Left ventricle myocardium inferior (tissue), 1 donor: ENCODE results near the gene B3GNT9. TPM values are rescaled to one million over a fixed set of nuclear protein-coding genes. Genes with fewer than 3 reads are reported as not detected.

Experiments
- DNase-seq: peaks from one replicate; pipeline ENCODE4 v3.0.0-alpha.2; 2020
- H3K27ac ChIP-seq: fragments of 200-600 bp; replicated peaks from 2 replicates; pipeline ENCODE4 v1.8.0; 2021
- H3K27me3 ChIP-seq: fragments of 200-600 bp; 2 replicates; pipeline ENCODE4 v1.8.0; 2021; ENCODE audit warnings: low read depth
- H3K36me3 ChIP-seq: fragments of 200-600 bp; 2 replicates; pipeline ENCODE4 v1.8.0; 2021
- H3K4me1 ChIP-seq: fragments of 200-600 bp; 2 replicates; pipeline ENCODE4 v1.8.0; 2021
- H3K4me3 ChIP-seq: fragments of 200-600 bp; 2 replicates; pipeline ENCODE4 v1.8.0; 2021; ENCODE audit warnings: mild to moderate bottlenecking, moderate library complexity
- H3K9me3 ChIP-seq: fragments of 200-600 bp; replicated peaks from 2 replicates; pipeline ENCODE4 v1.8.0; 2021
- CTCF ChIP-seq: fragments of 200-600 bp; IDR thresholded peaks from 2 replicates; pipeline ENCODE4 v1.8.0; 2021; ENCODE audit warnings: antibody characterized with exemption, mild to moderate bottlenecking, borderline replicate concordance
- intact Hi-C: fragments of 100-400 bp; cut with micrococcal nuclease; formaldehyde crosslinking; loops from one replicate; pipeline ENCODE4 v1.11.0; 2022
- total RNA-seq: library from RNA; stranded (reverse); fragmentation: NEBNext Ultra II Directional; extraction: Animal tissue kit (Norgen Biotek cat#: 25700); gene quantifications from one replicate; pipeline ENCODE4 v1.2.1, GENCODE V29; 2021
- donor health status: DM: no; HTN: yes; CAD: no; lungs with severe emphysema.

Gene B3GNT9
- total RNA-seq, 1 donor from 2014 or later: 9.8 TPM

DNA sequence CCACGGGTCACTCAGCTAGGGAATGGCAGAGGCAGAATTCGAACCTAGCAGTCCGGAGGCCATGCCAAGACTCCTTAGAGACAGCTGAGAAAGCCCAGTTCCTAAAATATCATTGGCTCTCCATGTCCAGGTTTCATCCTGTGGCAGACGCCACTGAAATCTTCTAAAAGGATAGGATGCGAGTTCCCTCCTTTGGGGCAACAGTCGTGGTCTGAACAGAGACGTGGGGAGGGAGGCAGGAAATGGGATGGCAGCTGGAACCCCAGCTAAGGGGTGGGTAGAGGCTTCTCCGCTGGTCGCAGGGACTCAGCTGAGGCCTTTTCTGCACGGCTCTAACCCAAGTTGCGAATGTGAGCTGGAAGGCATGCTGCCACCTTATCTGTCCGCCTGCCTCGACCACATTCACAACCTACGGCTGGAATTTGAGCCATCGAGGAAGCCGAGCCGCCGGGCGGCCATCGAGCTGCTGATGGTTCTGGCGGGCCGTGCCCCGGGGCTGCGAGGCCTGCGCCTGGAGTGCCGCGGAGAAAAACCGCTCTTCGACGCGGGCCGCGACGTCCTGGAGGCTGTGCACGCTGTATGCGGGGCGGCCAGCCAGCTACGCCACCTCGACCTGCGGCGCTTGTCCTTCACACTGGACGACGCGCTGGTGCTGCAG is 11.8 kb upstream of the B3GNT9 start:
- H3K4me3 ChIP-seq: peak overlapping the region; percentile 70

DNA sequence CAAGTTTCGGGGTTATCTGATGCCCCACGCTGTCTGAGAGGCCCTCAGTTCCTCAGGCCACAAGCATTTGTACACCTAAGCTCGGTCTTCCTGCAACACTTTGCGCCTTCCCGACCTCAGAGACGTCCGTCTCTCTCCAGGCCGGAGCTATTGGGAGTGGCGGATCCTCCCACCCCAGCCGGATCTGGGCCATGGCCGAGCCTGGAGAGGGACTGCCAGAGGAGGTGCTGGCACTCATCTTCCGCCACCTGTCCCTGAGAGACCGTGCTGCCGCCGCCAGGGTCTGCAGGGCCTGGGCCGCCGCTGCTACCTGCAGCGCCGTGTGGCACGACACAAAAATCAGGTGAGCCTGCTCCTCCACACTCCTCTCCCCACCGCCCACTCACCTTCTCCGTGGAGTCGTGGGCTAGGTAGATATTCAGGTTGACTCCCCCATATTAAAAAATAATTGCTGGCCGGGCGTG is 10.8 kb upstream of the B3GNT9 start:
- Histone ChIP-seq H3K4me3 (peak overlapping the region; percentile 98), H3K27me3 (peaks cover 45% of the 10 kb centered on the region), H3K4me1 (peaks cover 72% of the 10 kb centered on the region), H3K27ac (peak overlapping the region; percentile 90), H3K36me3 (no peaks in the 10 kb centered on the region), H3K9me3 (no peaks in the 10 kb centered on the region)
- peak; percentile 60 for DNase-seq
- intact Hi-C loops: no loop called here
- TF ChIP-seq CTCF: no peak

More for the DNA sequence above, 11.8 kb upstream of the B3GNT9 start:
- Histone ChIP-seq H3K4me1 (peaks cover 72% of the 10 kb centered on the region), H3K27ac (peak overlapping the region; percentile 90), H3K27me3 (peaks cover 45% of the 10 kb centered on the region), H3K9me3 (no peaks in the 10 kb centered on the region), H3K36me3 (no peaks in the 10 kb centered on the region)
- no peak for DNase-seq
- intact Hi-C loops: no loop called here
- no peak for TF ChIP-seq CTCF

DNA sequence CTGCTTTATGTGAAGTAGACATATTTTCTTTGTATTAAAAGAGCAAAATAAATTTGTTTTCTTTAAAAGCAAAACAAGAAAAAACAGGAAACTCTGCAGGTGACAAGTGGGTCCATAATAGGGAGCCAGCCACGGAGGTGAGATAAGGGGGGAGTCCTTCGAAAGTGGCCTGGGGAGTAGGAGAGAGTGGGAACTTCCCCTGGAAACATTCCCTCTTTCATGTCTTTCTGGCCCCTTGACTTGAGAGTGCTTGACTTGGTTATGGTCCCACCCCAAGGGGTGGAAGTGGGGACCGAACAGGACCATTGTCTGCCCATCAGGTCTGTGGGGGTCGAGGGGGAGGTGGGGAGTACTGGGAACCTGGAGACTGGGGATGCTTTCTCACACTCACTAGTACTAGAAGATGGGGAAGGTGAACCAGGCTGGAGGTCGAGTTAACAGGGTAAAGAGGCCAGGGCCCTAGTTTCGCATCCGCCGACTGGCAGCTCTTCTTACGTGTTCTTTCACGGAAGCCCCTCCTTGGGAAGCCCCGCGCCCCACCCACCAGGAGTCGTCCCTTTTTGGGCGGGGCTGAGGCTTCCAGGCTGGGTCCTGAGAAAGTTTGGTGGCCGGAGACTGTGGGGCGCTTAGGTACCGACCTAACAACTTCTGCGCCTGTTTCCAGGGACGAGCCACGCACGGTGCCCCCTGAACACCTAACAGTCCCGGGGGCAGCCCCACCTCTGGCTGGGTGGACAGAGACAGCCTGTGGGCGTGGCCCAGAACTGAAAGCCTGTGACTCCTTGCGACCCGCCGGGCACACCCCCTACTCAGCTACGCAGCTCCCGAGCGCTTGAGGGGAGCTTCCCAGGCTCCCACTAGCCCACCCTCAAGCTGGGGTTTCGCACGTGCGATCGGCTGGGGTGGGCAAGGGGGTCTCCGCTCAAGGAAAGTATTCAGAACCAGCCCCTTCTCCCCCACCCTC is 8.1 kb upstream of the B3GNT9 start:
- H3K36me3 ChIP-seq: no peaks in the 10 kb centered on the region
- peak overlapping the region; percentile 90 for H3K27ac ChIP-seq
- DNase-seq: peak; percentile 36
- peak overlapping the region; percentile 98 for H3K4me3 ChIP-seq
- TF ChIP-seq CTCF: no peak
- peaks cover 68% of the 10 kb centered on the region for H3K4me1 ChIP-seq
- no peaks in the 10 kb centered on the region for H3K9me3 ChIP-seq
- H3K27me3 ChIP-seq: peaks cover 21% of the 10 kb centered on the region
- intact Hi-C loops: no loop called here

DNA sequence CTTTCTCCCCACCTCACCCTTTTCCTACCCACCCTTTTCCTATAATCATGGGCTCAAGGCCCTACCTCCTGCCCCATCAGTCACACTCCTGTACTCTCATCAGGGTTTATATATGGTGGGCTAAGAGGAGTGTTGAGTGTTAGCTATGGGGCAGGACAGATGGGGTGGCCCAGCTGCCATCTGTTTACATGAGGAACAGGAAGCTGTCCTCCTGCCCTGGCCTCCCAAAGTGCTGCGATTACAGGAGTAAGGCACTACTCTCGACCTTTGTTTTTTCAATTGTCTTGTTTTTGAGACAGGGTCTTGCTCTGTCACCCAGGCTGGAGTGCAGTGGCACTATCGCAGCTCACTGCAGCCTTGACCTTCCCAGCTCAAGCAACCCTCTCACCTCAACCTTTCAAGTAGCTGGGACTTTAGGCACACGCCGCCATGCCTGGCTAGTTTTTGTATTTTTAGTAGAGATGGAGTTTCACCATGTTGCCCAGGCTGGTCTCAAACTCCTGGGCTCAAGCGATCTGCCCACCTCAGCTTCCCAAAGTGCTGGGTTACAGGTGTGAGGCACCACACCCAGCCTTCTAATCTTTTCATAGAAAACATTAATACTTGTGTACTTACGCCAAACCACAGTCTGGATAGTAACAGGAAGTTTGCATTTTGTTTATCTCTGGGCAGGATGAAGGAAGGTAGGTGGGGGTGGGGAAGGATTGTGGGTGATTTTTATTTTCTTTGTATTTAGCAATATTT is 7.3 kb upstream of the B3GNT9 start:
- Histone ChIP-seq H3K36me3 (no peaks in the 10 kb centered on the region), H3K9me3 (no peaks in the 10 kb centered on the region), H3K27ac (no peak overlapping the region), H3K4me3 (no peak overlapping the region), H3K4me1 (peaks cover 60% of the 10 kb centered on the region), H3K27me3 (peaks cover 13% of the 10 kb centered on the region)
- TF ChIP-seq CTCF: no peak
- no peak for DNase-seq
- intact Hi-C loops: no loop called here

- no peak for DNase-seq
- Histone ChIP-seq H3K27me3 (peaks cover 4% of the 10 kb centered on the region), H3K9me3 (no peaks in the 10 kb centered on the region), H3K4me1 (peaks cover 51% of the 10 kb centered on the region), H3K36me3 (no peaks in the 10 kb centered on the region), H3K4me3 (no peak overlapping the region), H3K27ac (no peak overlapping the region)
- intact Hi-C loops: no loop called here
- TF ChIP-seq CTCF: no peak
Observed at GRCh38 chr16:67157106-67157748, 6.4 kb upstream of the B3GNT9 start.
